GM23338 (cell line): Measurements from ENCODE around the gene NRG3. TPM values are rescaled to one million over a fixed set of nuclear protein-coding genes. Genes with fewer than 3 reads are reported as not detected.

Experiments used
- ATAC-seq: fragments of 200-7000 bp; cut with Tn5 transposase; 3 replicates; pipeline ENCODE4 v1.9.1; 2020
- DNase-seq: peaks from one replicate; pipeline ENCODE4 v3.0.0-alpha.2; 2015; ENCODE audit warnings: low spot score
- H2AFZ ChIP-seq: fragments of 200-600 bp; sonication (generic); 2 replicates; pipeline ENCODE4 v1.8.0; 2016; ENCODE audit warnings: antibody characterized with exemption, mild to moderate bottlenecking, moderate library complexity
- H3F3A ChIP-seq: fragments of 200-600 bp; sonication (generic); replicated peaks from 2 replicates; pipeline ENCODE4 v1.8.0; 2017; ENCODE audit warnings: antibody characterized with exemption, mixed run types, low read depth
- H3K27ac ChIP-seq: fragments of 200-600 bp; sonication (generic); 2 replicates; pipeline ENCODE4 v1.6.1; 2016; ENCODE audit warnings: low read depth
- H3K27me3 ChIP-seq: fragments of 200-600 bp; sonication (generic); 2 replicates; pipeline ENCODE4 v1.8.0; 2016; ENCODE audit warnings: mild to moderate bottlenecking, mixed run types, moderate library complexity; ENCODE audit not compliant: insufficient read depth
- H3K36me3 ChIP-seq: fragments of 200-600 bp; sonication (generic); 2 replicates; pipeline ENCODE4 v1.8.0; 2016; ENCODE audit warnings: mild to moderate bottlenecking; ENCODE audit not compliant: insufficient read depth
- H3K4me1 ChIP-seq: fragments of 200-600 bp; sonication (generic); 2 replicates; pipeline ENCODE4 v1.8.0; 2016; ENCODE audit warnings: mild to moderate bottlenecking, moderate library complexity; ENCODE audit not compliant: insufficient read depth
- H3K4me2 ChIP-seq: fragments of 200-600 bp; sonication (generic); 2 replicates; pipeline ENCODE4 v1.7.1; 2017; ENCODE audit warnings: mixed run types
- H3K4me3 ChIP-seq: fragments of 200-600 bp; sonication (generic); 2 replicates; pipeline ENCODE4 v1.6.1; 2016; ENCODE audit warnings: mixed run types
- H3K79me2 ChIP-seq: fragments of 200-600 bp; sonication (generic); replicated peaks from 2 replicates; pipeline ENCODE4 v1.8.0; 2017; ENCODE audit warnings: mild to moderate bottlenecking; ENCODE audit not compliant: insufficient read depth
- H3K9me2 ChIP-seq: fragments of 200-600 bp; sonication (generic); 2 replicates; pipeline ENCODE4 v1.8.0; 2017; ENCODE audit not compliant: insufficient read depth
- H4K20me1 ChIP-seq: fragments of 200-600 bp; sonication (generic); replicated peaks from 2 replicates; pipeline ENCODE4 v1.8.0; 2017; ENCODE audit warnings: mild to moderate bottlenecking; ENCODE audit not compliant: insufficient read depth
- H3K27ac Mint-ChIP-seq: 2 replicates; pipeline ENCODE4 v1.8.0; 2020; ENCODE audit warnings: inconsistent platforms, mild to moderate bottlenecking, moderate library complexity, mixed read lengths
- H3K27me3 Mint-ChIP-seq: 3 replicates; pipeline ENCODE4 v1.8.0; 2022; ENCODE audit warnings: low read depth, mild to moderate bottlenecking, moderate library complexity, mixed read lengths, inconsistent platforms; ENCODE audit not compliant: insufficient read depth, poor library complexity
- H3K36me3 Mint-ChIP-seq: 3 replicates; pipeline ENCODE4 v1.8.0; 2021; ENCODE audit warnings: low read depth, mild to moderate bottlenecking, inconsistent platforms, moderate library complexity, mixed read lengths
- H3K4me1 Mint-ChIP-seq: 3 replicates; pipeline ENCODE4 v1.8.0; 2020; ENCODE audit warnings: mild to moderate bottlenecking, inconsistent platforms, mixed read lengths
- H3K4me3 Mint-ChIP-seq: 3 replicates; pipeline ENCODE4 v1.8.0; 2021; ENCODE audit warnings: moderate library complexity, mild to moderate bottlenecking, inconsistent platforms, mixed read lengths
- H3K9me3 Mint-ChIP-seq: 3 replicates; pipeline ENCODE4 v1.8.0; 2020; ENCODE audit warnings: moderate library complexity, mild to moderate bottlenecking, inconsistent platforms, mixed read lengths
- CREB1 ChIP-seq: fragments of 250-450 bp; sonication (Bioruptor Pico); IDR thresholded peaks from 2 replicates; pipeline ENCODE4 v1.5.0; 2020; ENCODE audit warnings: low read depth, mild to moderate bottlenecking, moderate library complexity
- EZH2 ChIP-seq: fragments of 200-600 bp; sonication (generic); IDR thresholded peaks from one replicate; pipeline ENCODE4 v1.8.0; 2017; ENCODE audit warnings: antibody characterized with exemption, mild to moderate bottlenecking, low read depth; ENCODE audit not compliant: unreplicated experiment
- EZH2phosphoT487 ChIP-seq: fragments of 200-600 bp; sonication (generic); IDR thresholded peaks from one replicate; pipeline ENCODE4 v1.8.1; 2018; ENCODE audit warnings: antibody characterized with exemption; ENCODE audit not compliant: unreplicated experiment
- JUNB ChIP-seq: IDR thresholded peaks from one replicate; pipeline ENCODE4 v1.6.1; 2016; ENCODE audit warnings: antibody characterized with exemption; ENCODE audit not compliant: unreplicated experiment
- NANOG ChIP-seq: IDR thresholded peaks from 2 replicates; pipeline ENCODE4 v1.6.1; 2016; ENCODE audit warnings: antibody characterized with exemption, borderline replicate concordance
- POLR2AphosphoS5 ChIP-seq: IDR thresholded peaks from 2 replicates; pipeline ENCODE4 v1.6.1; 2016; ENCODE audit warnings: antibody characterized with exemption, low read depth
- REST ChIP-seq: IDR thresholded peaks from one replicate; pipeline ENCODE4 v1.6.1; 2018; ENCODE audit warnings: antibody characterized with exemption; ENCODE audit not compliant: unreplicated experiment
- STAT1 ChIP-seq: IDR thresholded peaks from one replicate; pipeline ENCODE4 v1.6.1; 2016; ENCODE audit warnings: antibody characterized with exemption; ENCODE audit not compliant: unreplicated experiment
- ZNF114 ChIP-seq: fragments of 250-450 bp; sonication (Bioruptor Pico); IDR thresholded peaks from 2 replicates; pipeline ENCODE4 v1.5.0; 2020; ENCODE audit warnings: mild to moderate bottlenecking, moderate library complexity
- ZNF331 ChIP-seq: fragments of 250-450 bp; sonication (Bioruptor Pico); IDR thresholded peaks from 2 replicates; pipeline ENCODE4 v1.5.0; 2020; ENCODE audit warnings: low read depth, mild to moderate bottlenecking, moderate library complexity
- ZNF462 ChIP-seq: fragments of 250-450 bp; sonication (Bioruptor Pico); IDR thresholded peaks from 2 replicates; pipeline ENCODE4 v1.5.0; 2020; ENCODE audit warnings: mild to moderate bottlenecking, moderate library complexity
- polyA plus RNA-seq: library from polyadenylated mRNA; unstranded; fragments of >200 nt; fragmentation: Nextera tagmentation; extraction: Ambion mirVana; gene quantifications from 2 replicates; pipeline ENCODE4 v1.2.1, GENCODE V29; 2016
- total RNA-seq: library from RNA; depleted of rRNA; stranded (reverse); fragments of >200 nt; shearing (Covaris generic); gene quantifications from 2 replicates; pipeline ENCODE4 v1.2.3, GENCODE V29; 2014
- TF ChIP-seq, protein P1 (sequence below), 2 experiments: fragments of 200-600 bp in 1 of 2; sonication (generic) in 1 of 2; conservative IDR thresholded peaks; 2 replicates each; pipeline versions ENCODE4 v1.5.1 to v1.6.1; 2016 to 2017; ENCODE audit warnings: antibody characterized with exemption in 2 of 2, low read depth in 2 of 2, mild to moderate bottlenecking in 2 of 2, moderate library complexity in 1 of 2
- TF ChIP-seq, protein P2 (sequence below): IDR thresholded peaks from 2 replicates; pipeline ENCODE4 v1.6.1; 2016; ENCODE audit warnings: antibody characterized with exemption

The NRG3 gene
- total and polyA plus RNA-seq, 2 experiments from 2014 or later = 1.9 to 3.9 TPM

DNA sequence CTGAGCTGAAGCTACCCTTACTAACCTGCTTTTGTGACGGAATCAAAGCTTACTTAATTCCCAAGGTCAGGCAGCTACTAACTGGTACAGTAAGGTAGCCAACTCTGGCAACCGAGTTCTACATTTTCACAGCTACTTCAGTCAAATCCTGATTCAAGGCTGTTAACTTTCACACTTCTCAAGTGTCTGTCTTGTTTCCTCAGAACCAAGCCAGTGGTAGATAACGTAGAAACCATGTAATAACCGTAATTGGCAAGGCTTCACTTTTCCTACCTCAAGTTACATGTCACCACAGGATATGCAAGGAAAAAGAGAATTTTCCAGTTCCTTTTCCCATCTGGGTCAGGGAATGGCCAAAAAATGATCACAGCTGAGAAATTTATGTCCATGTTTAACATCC lies 746.7 kb downstream of the NRG3 start:
- Mint-ChIP-seq H3K36me3 (no peaks in the 10 kb centered on the region; the same call in 2 of the 3 replicates), H3K4me3 (no peak overlapping the region), H3K27me3 (no peaks in the 10 kb centered on the region), H3K27ac (no peak overlapping the region), H3K4me1 (no peaks in the 10 kb centered on the region), H3K9me3 (peaks cover 10% of the 10 kb centered on the region; the same call in 2 of the 3 replicates)
- Histone ChIP-seq H2AFZ (no peak overlapping the region), H3K36me3 (no peaks in the 10 kb centered on the region; the same call in 1 of the 2 replicates), H4K20me1 (no peaks in the 10 kb centered on the region), H3K27me3 (no peaks in the 10 kb centered on the region), H3K27ac (no peak overlapping the region), H3K4me1 (no peaks in the 10 kb centered on the region), H3K9me2 (peaks cover 3% of the 10 kb centered on the region; the same call in 1 of the 2 replicates), H3F3A (no peaks in the 10 kb centered on the region), H3K4me3 (no peak overlapping the region), H3K79me2 (no peaks in the 10 kb centered on the region), H3K4me2 (no peak overlapping the region)
- no peak for DNase-seq
- no peak for ATAC-seq
- TF ChIP-seq NANOG = no peak
- no peak for TF ChIP-seq ZNF462 (CRISPR knock-in tag)
- no peak for TF ChIP-seq STAT1
- TF ChIP-seq ZNF114 (CRISPR knock-in tag) = no peak
- no peak for TF ChIP-seq POLR2AphosphoS5
- TF ChIP-seq, protein P1, sequence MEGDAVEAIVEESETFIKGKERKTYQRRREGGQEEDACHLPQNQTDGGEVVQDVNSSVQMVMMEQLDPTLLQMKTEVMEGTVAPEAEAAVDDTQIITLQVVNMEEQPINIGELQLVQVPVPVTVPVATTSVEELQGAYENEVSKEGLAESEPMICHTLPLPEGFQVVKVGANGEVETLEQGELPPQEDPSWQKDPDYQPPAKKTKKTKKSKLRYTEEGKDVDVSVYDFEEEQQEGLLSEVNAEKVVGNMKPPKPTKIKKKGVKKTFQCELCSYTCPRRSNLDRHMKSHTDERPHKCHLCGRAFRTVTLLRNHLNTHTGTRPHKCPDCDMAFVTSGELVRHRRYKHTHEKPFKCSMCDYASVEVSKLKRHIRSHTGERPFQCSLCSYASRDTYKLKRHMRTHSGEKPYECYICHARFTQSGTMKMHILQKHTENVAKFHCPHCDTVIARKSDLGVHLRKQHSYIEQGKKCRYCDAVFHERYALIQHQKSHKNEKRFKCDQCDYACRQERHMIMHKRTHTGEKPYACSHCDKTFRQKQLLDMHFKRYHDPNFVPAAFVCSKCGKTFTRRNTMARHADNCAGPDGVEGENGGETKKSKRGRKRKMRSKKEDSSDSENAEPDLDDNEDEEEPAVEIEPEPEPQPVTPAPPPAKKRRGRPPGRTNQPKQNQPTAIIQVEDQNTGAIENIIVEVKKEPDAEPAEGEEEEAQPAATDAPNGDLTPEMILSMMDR (conservative IDR thresholded peaks at IDR 0.05; ENCODE audit: low read depth in 2 of 2) = no peak
- no peak for TF ChIP-seq ZNF331 (CRISPR knock-in tag)
- TF ChIP-seq EZH2phosphoT487 = no peak
- no peak for TF ChIP-seq CREB1 (CRISPR knock-in tag)
- TF ChIP-seq JUNB = no peak
- TF ChIP-seq EZH2 = no peak
- no peak for TF ChIP-seq REST
- TF ChIP-seq, protein P2, sequence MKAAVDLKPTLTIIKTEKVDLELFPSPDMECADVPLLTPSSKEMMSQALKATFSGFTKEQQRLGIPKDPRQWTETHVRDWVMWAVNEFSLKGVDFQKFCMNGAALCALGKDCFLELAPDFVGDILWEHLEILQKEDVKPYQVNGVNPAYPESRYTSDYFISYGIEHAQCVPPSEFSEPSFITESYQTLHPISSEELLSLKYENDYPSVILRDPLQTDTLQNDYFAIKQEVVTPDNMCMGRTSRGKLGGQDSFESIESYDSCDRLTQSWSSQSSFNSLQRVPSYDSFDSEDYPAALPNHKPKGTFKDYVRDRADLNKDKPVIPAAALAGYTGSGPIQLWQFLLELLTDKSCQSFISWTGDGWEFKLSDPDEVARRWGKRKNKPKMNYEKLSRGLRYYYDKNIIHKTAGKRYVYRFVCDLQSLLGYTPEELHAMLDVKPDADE = no peak
